GM13977 (cell line): ENCODE results near the gene EML6.

ENCODE experiments used
- DNase-seq: peaks from one replicate; pipeline ENCODE4 v3.0.0; 2012; ENCODE audit warnings: low spot score
- in situ Hi-C: fragments of 300-500 bp; cut with MboI; formaldehyde crosslinking; loops from one replicate; pipeline ENCODE4 v1.12.0; 2022; ENCODE audit warnings: low sequenced_read_pairs, low pct_unique_long_range_greater_than_20kb, mixed read lengths, inconsistent platforms; ENCODE audit not compliant: unreplicated experiment
- TF ChIP-seq, protein P1 (sequence below): IDR thresholded peaks from 2 replicates; pipeline ENCODE4 v1.5.1; 2012; ENCODE audit warnings: mild to moderate bottlenecking, control low read depth; ENCODE audit not compliant: insufficient read depth; ENCODE audit errors: extremely low read depth, missing control alignments

EML6 gene

DNA sequence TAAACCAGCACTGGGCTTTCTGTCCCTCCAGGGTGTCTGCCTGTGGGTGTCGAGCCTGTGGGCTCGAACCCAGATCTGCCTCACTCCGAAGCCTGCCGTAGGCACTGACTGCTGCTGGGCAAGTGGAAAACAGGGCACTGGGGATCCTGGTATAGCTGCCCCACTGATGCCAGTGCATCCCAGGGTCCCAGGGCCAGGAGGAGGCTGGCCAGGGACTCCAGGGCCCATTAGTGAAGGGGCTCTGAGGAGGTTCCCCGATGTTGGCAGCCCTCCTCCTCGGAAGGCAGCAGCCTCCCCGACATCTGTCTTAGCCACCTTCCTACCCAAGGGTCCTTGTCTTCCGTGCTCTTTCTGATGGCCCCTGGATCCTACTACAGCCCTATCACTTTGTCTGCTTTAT lies 230.7 kb downstream of the EML6 start:
- no peak for DNase-seq
- in situ Hi-C loops: no loop called here
- TF ChIP-seq, protein P1, sequence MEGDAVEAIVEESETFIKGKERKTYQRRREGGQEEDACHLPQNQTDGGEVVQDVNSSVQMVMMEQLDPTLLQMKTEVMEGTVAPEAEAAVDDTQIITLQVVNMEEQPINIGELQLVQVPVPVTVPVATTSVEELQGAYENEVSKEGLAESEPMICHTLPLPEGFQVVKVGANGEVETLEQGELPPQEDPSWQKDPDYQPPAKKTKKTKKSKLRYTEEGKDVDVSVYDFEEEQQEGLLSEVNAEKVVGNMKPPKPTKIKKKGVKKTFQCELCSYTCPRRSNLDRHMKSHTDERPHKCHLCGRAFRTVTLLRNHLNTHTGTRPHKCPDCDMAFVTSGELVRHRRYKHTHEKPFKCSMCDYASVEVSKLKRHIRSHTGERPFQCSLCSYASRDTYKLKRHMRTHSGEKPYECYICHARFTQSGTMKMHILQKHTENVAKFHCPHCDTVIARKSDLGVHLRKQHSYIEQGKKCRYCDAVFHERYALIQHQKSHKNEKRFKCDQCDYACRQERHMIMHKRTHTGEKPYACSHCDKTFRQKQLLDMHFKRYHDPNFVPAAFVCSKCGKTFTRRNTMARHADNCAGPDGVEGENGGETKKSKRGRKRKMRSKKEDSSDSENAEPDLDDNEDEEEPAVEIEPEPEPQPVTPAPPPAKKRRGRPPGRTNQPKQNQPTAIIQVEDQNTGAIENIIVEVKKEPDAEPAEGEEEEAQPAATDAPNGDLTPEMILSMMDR: no peak

DNA sequence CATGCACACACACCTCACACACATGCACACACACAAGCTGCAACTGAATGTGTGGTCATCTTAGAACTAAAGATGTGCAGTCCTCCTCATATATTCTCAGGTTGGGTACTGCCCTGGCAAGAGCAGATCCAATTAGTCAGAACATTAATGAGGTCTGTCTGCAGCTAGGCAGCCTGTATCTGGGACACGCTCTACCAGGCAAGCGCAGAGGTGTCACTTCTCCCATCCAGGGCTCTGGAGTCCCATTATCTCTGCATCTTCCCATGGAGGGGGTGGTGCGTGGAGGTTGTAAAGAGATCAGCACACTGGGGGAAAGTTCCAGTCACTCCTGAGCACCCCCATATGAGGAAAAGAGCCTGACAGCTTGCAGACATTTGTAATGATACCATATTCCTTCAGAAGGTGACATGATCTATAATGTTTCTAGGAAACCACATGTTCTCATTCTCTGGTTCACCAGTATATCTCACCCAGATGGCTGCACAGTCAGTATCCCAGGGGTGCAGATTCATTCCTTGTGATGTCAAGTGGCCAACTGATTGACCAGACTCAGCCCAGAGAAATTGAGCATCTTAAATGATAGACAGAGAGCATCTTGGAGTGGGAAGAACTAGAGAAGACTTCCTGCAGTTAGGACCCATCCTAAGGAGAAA lies 231.4 kb downstream of the EML6 start:
- no peak for DNase-seq
- in situ Hi-C loops: no loop called here
- TF ChIP-seq, protein P1: no peak

DNA sequence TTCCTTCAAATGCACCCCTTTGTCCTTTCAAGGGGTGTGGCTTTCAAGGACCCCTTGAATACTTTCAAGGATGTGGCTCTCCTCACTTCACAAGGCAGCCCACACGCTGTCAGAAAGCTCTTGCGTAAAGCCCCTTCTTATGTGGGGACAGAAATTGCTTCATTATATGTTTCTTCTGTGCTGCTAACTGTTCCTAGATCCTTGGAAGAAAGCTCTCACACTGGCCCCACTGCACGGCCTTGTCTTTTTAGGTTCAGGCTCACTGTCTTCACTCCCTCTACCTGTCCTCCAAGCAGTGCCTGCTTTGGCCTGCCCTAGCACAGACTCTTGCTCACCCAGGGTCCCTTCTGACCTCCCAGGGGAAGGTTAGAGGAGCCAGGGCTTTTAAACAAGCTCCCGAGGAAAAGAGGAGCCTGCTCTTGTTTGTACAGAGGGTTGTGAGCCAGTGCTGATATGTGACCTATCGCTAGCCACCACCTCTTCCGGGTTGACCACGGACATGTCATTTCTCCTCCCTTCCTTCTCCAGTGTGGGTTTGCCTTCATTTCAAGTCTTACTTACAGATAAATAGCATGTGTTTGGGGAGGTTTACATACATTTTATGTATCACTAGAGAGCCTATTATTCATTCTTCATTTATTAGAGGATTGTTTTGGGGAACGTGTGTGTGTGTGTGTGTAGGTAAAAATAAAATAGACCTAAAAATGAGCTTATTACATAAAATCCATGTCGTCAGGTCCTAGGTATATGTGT lies 232.1 kb downstream of the EML6 start:
- in situ Hi-C loops: no loop called here
- no peak for DNase-seq
- TF ChIP-seq, protein P1: no peak

DNA sequence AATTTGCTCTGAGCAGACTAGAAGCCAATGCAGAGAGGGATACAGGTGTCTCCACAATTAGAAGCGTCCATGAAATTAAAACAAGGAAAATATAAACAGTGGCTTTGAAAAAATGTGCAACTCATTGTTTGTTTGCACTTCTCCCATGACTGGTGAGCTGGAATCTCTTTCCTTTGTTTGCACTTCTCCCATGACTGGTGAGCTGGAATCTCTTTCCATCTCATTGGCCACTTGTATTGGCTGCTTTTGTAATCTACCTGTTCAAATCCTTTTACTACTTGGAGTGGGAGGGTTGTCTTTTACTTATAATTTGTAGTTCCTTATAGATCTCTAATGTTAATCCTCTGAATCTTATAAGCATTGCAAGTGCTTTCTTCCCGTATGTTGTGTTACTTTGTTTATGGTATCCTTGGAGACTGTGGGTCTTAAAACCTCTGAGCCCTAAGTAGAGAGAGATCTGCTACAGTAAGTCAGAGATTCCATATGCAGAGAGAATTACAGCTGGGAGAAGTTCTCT lies 232.7 kb downstream of the EML6 start:
- TF ChIP-seq, protein P1: no peak
- in situ Hi-C loops: no loop called here
- DNase-seq: no peak

DNA sequence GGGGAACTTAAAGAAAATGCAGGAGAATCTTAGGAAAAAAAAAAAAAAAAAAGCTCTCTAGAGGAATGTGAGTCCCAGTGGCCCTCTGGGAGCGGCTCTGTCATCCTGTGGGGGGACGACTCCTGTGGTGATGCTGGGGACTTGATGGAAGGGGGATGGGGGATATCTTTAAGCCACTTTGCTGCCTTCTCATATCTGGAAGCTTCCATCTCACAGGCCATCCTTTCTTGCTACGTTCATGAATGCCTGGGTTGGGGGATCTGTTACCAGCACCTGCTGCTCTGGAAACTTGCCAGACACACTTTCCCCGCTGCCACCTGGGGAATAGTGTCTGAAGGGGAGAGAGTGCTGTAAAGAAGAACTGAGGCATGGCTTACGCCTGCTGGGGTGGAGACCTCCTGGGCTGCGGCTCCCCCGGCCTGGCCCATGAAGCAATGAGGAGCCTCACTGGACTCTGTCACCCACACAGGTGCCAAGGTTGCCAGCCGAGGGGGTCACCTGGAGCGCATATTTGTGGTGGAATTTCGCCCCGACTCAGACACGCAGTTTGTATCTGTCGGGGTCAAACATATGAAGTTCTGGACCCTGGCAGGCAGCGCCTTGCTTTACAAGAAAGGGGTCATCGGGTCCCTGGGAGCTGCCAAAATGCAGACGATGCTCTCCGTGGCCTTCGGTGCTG lies 234.0 kb downstream of the EML6 start:
- in situ Hi-C loops: no loop called here
- no peak for DNase-seq
- TF ChIP-seq, protein P1: no peak

DNA sequence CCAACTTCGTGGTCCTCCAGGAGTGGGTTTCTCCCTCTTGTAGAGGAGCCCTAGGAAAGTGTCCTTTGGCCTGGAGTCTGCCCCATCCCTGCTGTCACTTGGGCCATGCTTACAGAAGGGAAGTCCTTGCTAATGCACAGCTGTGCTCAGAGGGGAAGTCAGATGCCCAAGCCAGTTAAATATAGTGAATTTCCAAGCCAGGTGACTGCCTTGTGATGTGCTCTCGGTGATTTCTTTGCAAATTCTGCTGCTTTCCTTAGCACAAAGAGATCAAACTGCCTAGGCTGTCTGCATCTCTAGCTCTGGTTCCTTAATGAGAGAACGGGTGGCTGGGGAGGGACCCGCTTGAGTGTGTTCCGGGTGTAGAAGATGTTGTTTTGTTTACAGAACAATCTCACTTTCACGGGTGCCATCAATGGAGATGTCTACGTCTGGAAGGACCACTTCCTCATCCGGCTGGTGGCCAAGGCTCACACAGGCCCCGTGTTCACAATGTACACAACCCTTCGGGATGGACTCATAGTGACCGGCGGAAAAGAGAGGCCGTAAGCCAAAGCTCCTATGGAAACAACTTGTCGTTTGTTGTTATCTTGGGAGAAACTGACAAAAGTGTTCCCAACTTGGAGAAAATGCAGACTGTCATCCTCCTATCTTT lies 235.4 kb downstream of the EML6 start:
- TF ChIP-seq, protein P1: no peak
- in situ Hi-C loops: no loop called here
- DNase-seq: no peak
